ENCODE measurements around the gene CTBP2. TPM values are rescaled to one million over a fixed set of nuclear protein-coding genes. Genes with fewer than 3 reads are reported as not detected.

Gene CTBP2
- total RNA-seq, 2 donors from 2014 or later, result 32.0 to 49.0 TPM

- H3K27me3 ChIP-seq, result no peaks in the 10 kb centered on the region
- peaks cover 95% of the 10 kb centered on the region for H3K4me1 ChIP-seq
- H3K9me3 ChIP-seq, result no peaks in the 10 kb centered on the region
- intact Hi-C loops (cut with DNase I), result no loop called here
- TF ChIP-seq POLR2A (IDR thresholded peaks at IDR 0.05), result no peak
- TF ChIP-seq, protein P1, sequence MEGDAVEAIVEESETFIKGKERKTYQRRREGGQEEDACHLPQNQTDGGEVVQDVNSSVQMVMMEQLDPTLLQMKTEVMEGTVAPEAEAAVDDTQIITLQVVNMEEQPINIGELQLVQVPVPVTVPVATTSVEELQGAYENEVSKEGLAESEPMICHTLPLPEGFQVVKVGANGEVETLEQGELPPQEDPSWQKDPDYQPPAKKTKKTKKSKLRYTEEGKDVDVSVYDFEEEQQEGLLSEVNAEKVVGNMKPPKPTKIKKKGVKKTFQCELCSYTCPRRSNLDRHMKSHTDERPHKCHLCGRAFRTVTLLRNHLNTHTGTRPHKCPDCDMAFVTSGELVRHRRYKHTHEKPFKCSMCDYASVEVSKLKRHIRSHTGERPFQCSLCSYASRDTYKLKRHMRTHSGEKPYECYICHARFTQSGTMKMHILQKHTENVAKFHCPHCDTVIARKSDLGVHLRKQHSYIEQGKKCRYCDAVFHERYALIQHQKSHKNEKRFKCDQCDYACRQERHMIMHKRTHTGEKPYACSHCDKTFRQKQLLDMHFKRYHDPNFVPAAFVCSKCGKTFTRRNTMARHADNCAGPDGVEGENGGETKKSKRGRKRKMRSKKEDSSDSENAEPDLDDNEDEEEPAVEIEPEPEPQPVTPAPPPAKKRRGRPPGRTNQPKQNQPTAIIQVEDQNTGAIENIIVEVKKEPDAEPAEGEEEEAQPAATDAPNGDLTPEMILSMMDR (IDR thresholded peaks at IDR 0.05), result no peak
- peak overlapping the region; percentile 57 to 100 (median 98) for H3K27ac ChIP-seq
- no peaks in the 10 kb centered on the region for H3K36me3 ChIP-seq (replicated peaks in 1 of 2; ENCODE audit: insufficient read depth in 1 of 2, low read depth in 2 of 2)
- ATAC-seq (no peak), DNase-seq (peak; percentile 59 to 77 (median 70))
- H3K4me3 ChIP-seq, result no peak overlapping the region
- WGBS, 2 donors, result 17 to 24% methylated on average over 6 to 7 of the region's 7 CpGs
These were observed 12.4 kb downstream of the CTBP2 start for GRCh38 chr10:125147971-125148439.

DNA sequence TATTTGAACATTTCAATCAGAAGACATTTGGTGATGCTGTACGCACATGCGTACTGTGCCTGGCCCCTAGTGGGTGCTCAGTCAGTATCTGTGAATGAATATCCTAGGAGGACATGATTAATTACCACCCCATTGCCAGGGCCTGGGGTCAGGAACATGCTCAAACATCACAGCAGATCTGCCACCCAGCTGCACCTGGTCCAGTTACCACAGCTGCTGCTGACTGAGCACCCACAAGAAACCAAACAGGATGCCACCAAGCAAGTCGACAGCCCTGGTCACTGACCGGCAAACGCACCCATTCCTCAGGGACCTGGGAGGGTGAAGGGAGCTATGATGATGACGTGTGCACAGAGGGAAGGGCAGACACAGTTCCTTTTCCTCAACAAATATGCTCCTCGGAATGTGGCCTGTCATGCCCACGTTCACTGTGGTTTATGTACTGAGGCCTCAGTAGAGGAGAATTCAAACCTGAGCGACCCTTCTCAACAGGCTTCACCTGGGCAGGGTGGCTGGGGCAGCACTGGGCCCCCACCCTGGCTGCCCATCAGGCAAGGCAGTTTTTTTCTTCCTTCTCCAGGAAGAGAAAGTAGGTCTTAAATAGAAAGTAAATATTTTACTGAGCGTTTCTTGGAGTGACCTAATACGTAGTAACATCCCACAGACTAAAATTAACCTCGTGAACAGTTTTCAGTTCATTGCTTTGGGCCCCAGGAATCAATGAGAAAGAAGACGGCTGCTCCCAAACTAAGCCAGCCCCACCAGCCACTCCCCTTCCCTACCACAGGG, 13.4 kb downstream of the CTBP2 start:
- WGBS, 2 donors, result 17 to 20% methylated on average over 13 of the region's 13 CpGs
- no peaks in the 10 kb centered on the region for H3K27me3 ChIP-seq
- ATAC-seq, result peak; percentile 34
- no peaks in the 10 kb centered on the region for H3K9me3 ChIP-seq
- TF ChIP-seq POLR2A (IDR thresholded peaks at IDR 0.05), result no peak
- TF ChIP-seq, protein P1 (IDR thresholded peaks at IDR 0.05), result no peak
- H3K36me3 ChIP-seq (replicated peaks in 1 of 2; ENCODE audit: insufficient read depth in 1 of 2, low read depth in 2 of 2), result no peaks in the 10 kb centered on the region
- intact Hi-C loops (cut with DNase I), result no loop called here
- peak in 3 of 4 donors; percentile 61 to 66 (median 61) for DNase-seq
- peaks cover 85% of the 10 kb centered on the region for H3K4me1 ChIP-seq
- H3K27ac ChIP-seq, result peak overlapping the region; percentile 57 to 100 (median 98)
- no peak overlapping the region for H3K4me3 ChIP-seq

- intact Hi-C loops (cut with DNase I), result no loop called here
- no peak for DNase-seq
These were observed 14.7 kb downstream of the CTBP2 start for GRCh38 chr10:125145636-125146035.

GRCh38 chr10:125144693-125145623, 15.4 kb downstream of the CTBP2 start:
- ATAC-seq (peak; percentile 31), DNase-seq (peak in 2 of 4 donors; percentile 45 to 53)
- TF ChIP-seq POLR2A (IDR thresholded peaks at IDR 0.05), result no peak
- TF ChIP-seq, protein P1 (IDR thresholded peaks at IDR 0.05), result peak in 6 of 7 experiments; percentile 18 to 43 (median 30)
- Histone ChIP-seq H3K4me3 (no peak overlapping the region), H3K9me3 (no peaks in the 10 kb centered on the region), H3K27me3 (no peaks in the 10 kb centered on the region), H3K27ac (peak overlapping the region; percentile 61 to 99 (median 84)), H3K4me1 (peaks cover 64% of the 10 kb centered on the region), H3K36me3 (replicated peaks in 1 of 2; ENCODE audit: insufficient read depth in 1 of 2, low read depth in 2 of 2) (no peaks in the 10 kb centered on the region)
- intact Hi-C loops (cut with DNase I), result no loop called here
- 24 to 30% methylated on average over 11 to 13 of the region's 13 CpGs for WGBS, 2 donors

More at GRCh38 chr10:125145636-125146035, 14.7 kb downstream of the CTBP2 start:
- Histone ChIP-seq H3K9me3 (no peaks in the 10 kb centered on the region), H3K27ac (peak overlapping the region; percentile 61 to 99 (median 84)), H3K4me3 (no peak overlapping the region), H3K36me3 (replicated peaks in 1 of 2; ENCODE audit: insufficient read depth in 1 of 2, low read depth in 2 of 2) (no peaks in the 10 kb centered on the region), H3K27me3 (no peaks in the 10 kb centered on the region), H3K4me1 (peaks cover 71% of the 10 kb centered on the region)
- ATAC-seq, result no peak
- TF ChIP-seq, protein P1 (IDR thresholded peaks at IDR 0.05), result no peak
- TF ChIP-seq POLR2A (IDR thresholded peaks at IDR 0.05), result no peak
- WGBS, 2 donors, result 77 to 80% methylated on average over 5 of the region's 5 CpGs
